GM21526 (cell line): ENCODE results near the gene ADPRHL1.

Experiments
- ATAC-seq: cut with Tn5 transposase; IDR thresholded peaks from one replicate; pipeline ENCODE4 v1.9.1; 2021; ENCODE audit warnings: moderate library complexity; ENCODE audit not compliant: unreplicated experiment, low FRiP score

Gene ADPRHL1

GRCh38 chr13:113357529-113357928 lies 95.8 kb downstream of the ADPRHL1 start:
- ATAC-seq = no peak

GRCh38 chr13:113356596-113356995 lies 96.7 kb downstream of the ADPRHL1 start:
- no peak for ATAC-seq

GRCh38 chr13:113355621-113356020 lies 97.7 kb downstream of the ADPRHL1 start:
- no peak for ATAC-seq

DNA sequence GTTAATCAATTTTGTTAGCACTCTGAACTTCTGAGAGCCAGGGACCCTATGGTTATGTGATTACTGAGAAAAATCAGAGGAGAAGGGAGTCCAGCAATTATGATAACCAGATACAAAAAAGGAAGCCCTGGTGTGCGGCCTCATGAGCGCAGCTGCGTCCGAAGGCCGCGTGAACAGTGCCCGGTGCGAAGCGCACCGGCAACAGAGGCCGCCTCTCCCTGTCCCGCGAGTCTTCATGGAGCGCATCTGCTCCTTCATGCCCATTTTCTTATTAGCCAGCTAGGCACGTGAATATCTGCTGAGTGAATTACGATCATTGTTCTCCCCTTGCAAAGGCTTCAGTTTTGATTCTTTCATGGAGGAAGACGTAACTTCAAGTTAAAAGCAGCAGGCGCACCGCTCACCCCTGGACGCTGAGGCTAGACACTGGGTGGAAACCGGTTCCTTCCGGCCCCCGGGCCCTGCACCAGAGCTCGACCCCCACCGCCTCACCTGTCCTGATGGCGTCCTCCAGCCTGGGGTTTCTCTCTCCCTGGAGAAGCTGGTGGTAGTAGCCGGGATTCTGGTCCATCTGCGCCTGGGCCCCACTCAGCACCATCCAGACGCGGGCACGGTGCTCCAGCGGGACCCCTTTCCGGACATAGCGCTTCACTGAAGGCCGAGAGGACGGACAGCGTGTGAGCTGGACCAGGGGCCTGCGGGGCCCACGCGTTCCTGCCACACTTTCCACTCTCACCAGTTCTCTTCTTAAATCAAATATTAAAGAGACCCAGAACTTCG lies 98.3 kb downstream of the ADPRHL1 start:
- no peak for ATAC-seq

DNA sequence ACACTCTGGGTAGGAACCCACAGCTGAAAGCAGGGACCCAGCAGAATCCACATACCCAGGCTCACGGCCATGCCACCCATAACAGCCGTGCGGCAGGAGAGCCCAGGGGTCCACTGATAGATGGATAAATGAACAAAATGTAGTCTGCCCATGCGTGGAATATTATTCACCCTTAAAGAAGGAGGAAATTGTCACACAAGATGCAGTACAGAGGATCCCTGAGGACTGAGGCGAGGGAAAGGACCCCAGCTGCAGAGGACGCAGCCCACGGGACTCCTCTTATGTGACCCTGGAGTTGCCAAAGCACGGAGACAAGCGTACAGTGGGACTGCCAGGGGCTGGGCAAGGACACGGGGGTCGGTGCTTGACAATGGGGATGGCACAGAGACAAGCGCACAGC lies 100.0 kb downstream of the ADPRHL1 start:
- ATAC-seq = no peak

GRCh38 chr13:113351514-113352026 lies 101.7 kb downstream of the ADPRHL1 start:
- no peak for ATAC-seq

GRCh38 chr13:113350938-113351335 lies 102.4 kb downstream of the ADPRHL1 start:
- ATAC-seq = no peak

DNA sequence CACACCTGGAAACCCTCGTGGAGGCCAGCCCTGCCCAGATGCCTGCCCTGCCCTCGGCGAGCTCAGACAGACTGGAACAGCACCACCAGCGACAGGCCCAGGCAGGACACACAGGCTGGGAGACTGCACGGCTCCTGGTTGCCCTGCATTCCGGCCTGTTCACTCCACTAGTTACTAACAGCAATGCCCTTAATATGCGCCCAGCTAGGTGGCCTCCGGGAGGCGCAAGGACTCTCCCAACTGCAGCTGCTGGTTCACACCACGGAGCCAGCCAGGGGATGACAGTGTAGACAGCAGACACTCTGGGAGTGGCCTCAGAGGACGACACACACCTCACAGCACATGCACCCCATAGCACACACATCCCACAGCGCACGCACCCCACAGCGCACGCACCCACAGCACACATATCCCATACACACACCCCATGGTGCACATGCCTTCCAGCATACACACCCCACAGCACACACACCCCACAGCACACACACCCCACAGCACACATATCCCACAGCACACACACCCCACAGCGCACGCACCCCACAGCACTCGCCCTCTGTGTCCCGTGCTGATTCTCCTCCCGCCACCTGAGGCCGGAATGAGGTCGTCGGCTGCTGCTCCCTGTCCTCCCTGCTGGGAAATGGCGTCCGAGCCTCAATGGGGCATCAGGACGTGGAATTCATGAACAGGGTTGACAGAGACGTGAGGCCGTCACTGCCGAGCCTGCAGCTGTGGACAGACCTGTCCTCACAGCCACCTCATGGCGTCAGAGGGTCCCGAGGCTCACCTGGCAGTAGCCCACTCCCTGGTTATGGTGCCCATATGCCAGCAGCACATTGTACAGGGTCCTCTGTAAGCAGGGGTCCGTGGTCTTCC lies 103.0 kb downstream of the ADPRHL1 start:
- no peak for ATAC-seq
